Measurements from ENCODE around the gene CSNK2A3. TPM values are rescaled to one million over a fixed set of nuclear protein-coding genes. Genes with fewer than 3 reads are reported as not detected.
"Not testable (repeated sequence)": the region's sequence is repeated elsewhere in the genome, so short reads cannot be mapped to it uniquely, and the experiment has no call there.

CSNK2A3 gene
- total RNA-seq (0.32 and 0.49 TPM in 2 replicates), polyA plus RNA-seq (0.15 and 0.62 TPM in 2 replicates), polyA minus RNA-seq (0.50 TPM in 1 of 2 replicates, not detected in the other)
- 2.8 TPM for total RNA-seq (2013)

DNA sequence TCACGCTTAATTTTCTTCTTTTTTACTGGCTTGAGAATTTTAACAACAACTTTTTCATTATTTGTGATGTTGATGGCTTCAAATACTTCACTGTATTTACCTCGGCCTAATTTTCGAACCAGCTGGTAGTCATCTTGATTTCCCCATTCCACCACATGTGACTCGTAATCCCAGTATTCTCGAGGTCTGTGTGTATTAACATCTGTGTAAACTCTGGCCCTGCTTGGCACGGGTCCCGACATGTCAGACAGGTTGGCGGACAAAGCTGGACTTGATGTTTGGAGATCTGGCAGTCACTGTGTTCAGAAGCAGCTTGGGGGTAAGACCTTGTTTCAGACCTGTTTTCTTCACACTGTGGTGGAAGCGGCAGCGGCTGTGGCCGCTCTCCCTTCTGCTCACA is at the start of gene CSNK2A3:
TSS of gene CSNK2A3 (minus strand) at position 373 of the 400 bp plus-strand sequence. CDS start at position 242, 131 bp downstream.
- H3K27ac Mint-ChIP-seq = not testable (repeated sequence)

DNA sequence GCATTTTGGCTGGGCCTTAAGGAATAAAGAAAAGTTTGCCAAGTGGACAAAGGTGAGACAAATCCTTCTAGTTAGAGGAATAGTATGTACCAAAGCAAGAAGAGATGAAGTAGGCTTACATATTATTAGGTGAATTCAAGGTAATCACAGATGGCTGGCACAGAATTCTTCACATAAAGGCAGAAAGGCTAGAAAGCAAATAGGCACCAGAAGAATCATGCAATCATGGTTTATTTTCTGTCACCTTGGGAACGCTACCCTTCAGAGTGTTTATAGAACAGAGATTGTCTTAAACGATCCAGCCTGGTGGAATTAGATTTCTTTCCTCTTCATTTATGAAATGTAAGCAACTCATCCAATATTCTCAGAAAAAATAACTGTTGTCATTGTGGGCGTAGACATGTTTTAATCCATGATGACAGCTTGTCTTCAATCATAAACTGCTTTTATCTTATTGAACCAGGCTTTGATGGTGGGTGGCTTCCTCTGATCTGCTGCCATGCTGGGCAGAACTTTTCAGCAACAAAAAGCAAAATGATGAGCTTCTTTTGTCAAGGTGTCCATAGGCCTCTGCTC is 49.0 kb upstream of the CSNK2A3 start:
- TF ChIP-seq, protein P1, sequence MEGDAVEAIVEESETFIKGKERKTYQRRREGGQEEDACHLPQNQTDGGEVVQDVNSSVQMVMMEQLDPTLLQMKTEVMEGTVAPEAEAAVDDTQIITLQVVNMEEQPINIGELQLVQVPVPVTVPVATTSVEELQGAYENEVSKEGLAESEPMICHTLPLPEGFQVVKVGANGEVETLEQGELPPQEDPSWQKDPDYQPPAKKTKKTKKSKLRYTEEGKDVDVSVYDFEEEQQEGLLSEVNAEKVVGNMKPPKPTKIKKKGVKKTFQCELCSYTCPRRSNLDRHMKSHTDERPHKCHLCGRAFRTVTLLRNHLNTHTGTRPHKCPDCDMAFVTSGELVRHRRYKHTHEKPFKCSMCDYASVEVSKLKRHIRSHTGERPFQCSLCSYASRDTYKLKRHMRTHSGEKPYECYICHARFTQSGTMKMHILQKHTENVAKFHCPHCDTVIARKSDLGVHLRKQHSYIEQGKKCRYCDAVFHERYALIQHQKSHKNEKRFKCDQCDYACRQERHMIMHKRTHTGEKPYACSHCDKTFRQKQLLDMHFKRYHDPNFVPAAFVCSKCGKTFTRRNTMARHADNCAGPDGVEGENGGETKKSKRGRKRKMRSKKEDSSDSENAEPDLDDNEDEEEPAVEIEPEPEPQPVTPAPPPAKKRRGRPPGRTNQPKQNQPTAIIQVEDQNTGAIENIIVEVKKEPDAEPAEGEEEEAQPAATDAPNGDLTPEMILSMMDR (IDR thresholded peaks at IDR 0.05) = no peak
- no peak for TF ChIP-seq EZH2 (IDR thresholded peaks at IDR 0.05; ENCODE audit: borderline replicate concordance, insufficient read depth, low read depth, low read length, poor library complexity, severe bottlenecking)

More for the DNA sequence above, at the start of gene CSNK2A3:
- H3K27me3 ChIP-seq (replicated peaks in 1 of 4; ENCODE audit: control extremely low read depth in 1 of 4, control insufficient read depth in 3 of 4, insufficient read depth in 4 of 4, low read length in 3 of 4); H3K4me2 ChIP-seq (replicated peaks; ENCODE audit: low read depth, low read length, poor library complexity, severe bottlenecking); DNase-seq; POLR2A ChIA-PET; H3K36me3 ChIP-seq (replicated peaks in 1 of 2; ENCODE audit: control extremely low read depth in 1 of 2, control insufficient read depth in 1 of 2, extremely low read depth in 1 of 2, insufficient read depth in 2 of 2, low read length in 1 of 2); H3K4me1 ChIP-seq (ENCODE audit: control insufficient read depth in 2 of 2, insufficient read depth in 2 of 2, low read length in 2 of 2); H3K4me1 Mint-ChIP-seq; H3K9ac ChIP-seq (ENCODE audit: low read length); H3K4me3 ChIP-seq (ENCODE audit: control extremely low read depth in 1 of 5, extremely low read depth in 1 of 5, insufficient read depth in 1 of 5, low read depth in 2 of 5, low read length in 4 of 5); H2AFZ ChIP-seq (ENCODE audit: insufficient read depth, low read depth, low read length, poor library complexity, severe bottlenecking); H3K79me2 ChIP-seq (ENCODE audit: control insufficient read depth, insufficient read depth, low read length); H3K9me3 ChIP-seq (ENCODE audit: control extremely low read depth in 1 of 3, control insufficient read depth in 2 of 3, insufficient read depth in 1 of 3, low read length in 2 of 3); H3K27ac ChIP-seq (ENCODE audit: low read length in 2 of 2); intact Hi-C loops (cut with micrococcal nuclease); H3K9me3 Mint-ChIP-seq (ENCODE audit: insufficient read depth); ATAC-seq (ENCODE audit: low read depth); CTCF ChIA-PET; H3K4me3 Mint-ChIP-seq; H4K20me1 ChIP-seq (ENCODE audit: control insufficient read depth, insufficient read depth, low read length, poor library complexity, severe bottlenecking): not testable (repeated sequence)
- H3K27me3 Mint-ChIP-seq = peaks cover 15% of the 10 kb centered on the region
- WGBS (ENCODE audit: insufficient coverage) = 93% methylated on average over 3 of the region's 11 CpGs

More for the DNA sequence above, 49.0 kb upstream of the CSNK2A3 start:
- H3K27ac ChIP-seq (ENCODE audit: low read length in 2 of 2) = no peak overlapping the region
- H3K9me3 ChIP-seq (ENCODE audit: control extremely low read depth in 1 of 3, control insufficient read depth in 2 of 3, insufficient read depth in 1 of 3, low read length in 2 of 3) = no peaks in the 10 kb centered on the region
- H3K4me2 ChIP-seq (replicated peaks; ENCODE audit: low read depth, low read length, poor library complexity, severe bottlenecking) = no peak overlapping the region
- ATAC-seq (ENCODE audit: low read depth) (no peak), DNase-seq (no peak)
- no peaks in the 10 kb centered on the region for H3K79me2 ChIP-seq (ENCODE audit: control insufficient read depth, insufficient read depth, low read length)
- H3K27me3 ChIP-seq (replicated peaks in 1 of 4; ENCODE audit: control extremely low read depth in 1 of 4, control insufficient read depth in 3 of 4, insufficient read depth in 4 of 4, low read length in 3 of 4) = no peaks in the 10 kb centered on the region
- H3K4me1 ChIP-seq (ENCODE audit: control insufficient read depth in 2 of 2, insufficient read depth in 2 of 2, low read length in 2 of 2) = no peaks in the 10 kb centered on the region
- H3K27me3 Mint-ChIP-seq = peaks cover 4% of the 10 kb centered on the region
- H3K4me1 Mint-ChIP-seq = no peaks in the 10 kb centered on the region
- H3K9me3 Mint-ChIP-seq (ENCODE audit: insufficient read depth) = no peaks in the 10 kb centered on the region
- ChIA-PET CTCF (no interaction called here), POLR2A (no interaction called here)
- H3K36me3 ChIP-seq (replicated peaks in 1 of 2; ENCODE audit: control extremely low read depth in 1 of 2, control insufficient read depth in 1 of 2, extremely low read depth in 1 of 2, insufficient read depth in 2 of 2, low read length in 1 of 2) = no peaks in the 10 kb centered on the region
- WGBS (ENCODE audit: insufficient coverage) = no CpG with 5 or more reads among the region's 3 CpGs
- no peak overlapping the region for H3K4me3 Mint-ChIP-seq
- H3K9ac ChIP-seq (ENCODE audit: low read length) = no peak overlapping the region
- no peak overlapping the region for H2AFZ ChIP-seq (ENCODE audit: insufficient read depth, low read depth, low read length, poor library complexity, severe bottlenecking)
- no peak overlapping the region for H3K27ac Mint-ChIP-seq
- no peaks in the 10 kb centered on the region for H4K20me1 ChIP-seq (ENCODE audit: control insufficient read depth, insufficient read depth, low read length, poor library complexity, severe bottlenecking)
- intact Hi-C loops (cut with micrococcal nuclease) = no loop called here
- H3K4me3 ChIP-seq (ENCODE audit: control extremely low read depth in 1 of 5, extremely low read depth in 1 of 5, insufficient read depth in 1 of 5, low read depth in 2 of 5, low read length in 4 of 5) = no peak overlapping the region

Data from B cell (primary cell).